Ectodermal cell (in vitro differentiated cells): ENCODE data around the gene FTO.

Experiments
- H3K27ac ChIP-seq: 2 replicates; pipeline ENCODE4 v1.7.0; 2013; ENCODE audit warnings: mild to moderate bottlenecking, low read depth, low read length; ENCODE audit not compliant: insufficient read depth, poor library complexity, severe bottlenecking
- H3K27me3 ChIP-seq: 2 replicates; pipeline ENCODE4 v1.7.0; 2013; ENCODE audit warnings: mild to moderate bottlenecking, low read length; ENCODE audit not compliant: insufficient read depth, control insufficient read depth, poor library complexity, severe bottlenecking
- H3K36me3 ChIP-seq: one replicate; pipeline ENCODE4 v1.7.0; 2013; ENCODE audit warnings: low read length; ENCODE audit not compliant: control insufficient read depth, insufficient read depth
- H3K4me1 ChIP-seq: one replicate; pipeline ENCODE4 v1.7.0; 2013; ENCODE audit warnings: low read length; ENCODE audit not compliant: control insufficient read depth, insufficient read depth
- H3K4me3 ChIP-seq: 2 replicates; pipeline ENCODE4 v1.7.0; 2013; ENCODE audit warnings: low read depth, low read length, control low read depth; ENCODE audit not compliant: insufficient read depth
- H3K9me3 ChIP-seq: 2 replicates; pipeline ENCODE4 v1.7.0; 2013; ENCODE audit warnings: mild to moderate bottlenecking, low read length, moderate library complexity; ENCODE audit not compliant: control insufficient read depth
- WGBS, 2 experiments: methylation state at CpG; one replicate each; pipeline ENCODE4 v1.1.7; 2013; ENCODE audit warnings: missing lambda C conversion rate in 2 of 2; 5-methylcytosine and 5-hydroxymethylcytosine counted together

The FTO gene

GRCh38 chr16:54169112-54169511 lies 465.2 kb downstream of the FTO start:
- H3K4me1 ChIP-seq, result peaks cover 22% of the 10 kb centered on the region
- H3K27me3 ChIP-seq, result no peaks in the 10 kb centered on the region
- no peak overlapping the region for H3K4me3 ChIP-seq
- H3K36me3 ChIP-seq, result no peaks in the 10 kb centered on the region
- H3K27ac ChIP-seq, result no peak overlapping the region
- H3K9me3 ChIP-seq, result no peaks in the 10 kb centered on the region
- 95 to 97% methylated on average over 5 of the region's 5 CpGs for WGBS, 2 experiments

- Histone ChIP-seq H3K27ac (no peak overlapping the region), H3K36me3 (no peaks in the 10 kb centered on the region), H3K9me3 (no peaks in the 10 kb centered on the region), H3K4me3 (no peak overlapping the region), H3K4me1 (peaks cover 23% of the 10 kb centered on the region), H3K27me3 (no peaks in the 10 kb centered on the region)
- 74 to 76% methylated on average over 22 of the region's 22 CpGs for WGBS, 2 experiments
Measured at GRCh38 chr16:54171626-54172537, 467.9 kb downstream of the FTO start.

- 71 to 73% methylated on average over 8 of the region's 8 CpGs for WGBS, 2 experiments
- no peaks in the 10 kb centered on the region for H3K27me3 ChIP-seq
- peaks cover 26% of the 10 kb centered on the region for H3K4me1 ChIP-seq
- no peak overlapping the region for H3K27ac ChIP-seq
- no peak overlapping the region for H3K4me3 ChIP-seq
- H3K36me3 ChIP-seq, result no peaks in the 10 kb centered on the region
- H3K9me3 ChIP-seq, result no peaks in the 10 kb centered on the region
Measured at GRCh38 chr16:54173490-54173889, 469.5 kb downstream of the FTO start.

GRCh38 chr16:54174201-54174600 lies 470.2 kb downstream of the FTO start:
- Histone ChIP-seq H3K9me3 (no peaks in the 10 kb centered on the region), H3K4me3 (no peak overlapping the region), H3K36me3 (no peaks in the 10 kb centered on the region), H3K27me3 (no peaks in the 10 kb centered on the region), H3K27ac (no peak overlapping the region), H3K4me1 (peaks cover 30% of the 10 kb centered on the region)
- WGBS, 2 experiments, result 48 to 54% methylated on average over 4 to 5 of the region's 5 CpGs

- H3K27me3 ChIP-seq, result no peaks in the 10 kb centered on the region
Measured at GRCh38 chr16:54174750-54175149, 470.8 kb downstream of the FTO start.

GRCh38 chr16:54175169-54175551 lies 471.2 kb downstream of the FTO start:
- Histone ChIP-seq H3K4me1 (peaks cover 30% of the 10 kb centered on the region), H3K27ac (no peak overlapping the region), H3K27me3 (no peaks in the 10 kb centered on the region), H3K4me3 (no peak overlapping the region), H3K9me3 (no peaks in the 10 kb centered on the region), H3K36me3 (no peaks in the 10 kb centered on the region)
- WGBS, 2 experiments, result 89 to 91% methylated on average over 9 of the region's 9 CpGs

More at GRCh38 chr16:54174750-54175149, 470.8 kb downstream of the FTO start:
- H3K27ac ChIP-seq, result no peak overlapping the region
- H3K36me3 ChIP-seq, result no peaks in the 10 kb centered on the region
- no peaks in the 10 kb centered on the region for H3K9me3 ChIP-seq
- no peak overlapping the region for H3K4me3 ChIP-seq
- peaks cover 30% of the 10 kb centered on the region for H3K4me1 ChIP-seq

GRCh38 chr16:54175552-54176375 lies 471.8 kb downstream of the FTO start:
- no peaks in the 10 kb centered on the region for H3K9me3 ChIP-seq
- H3K4me1 ChIP-seq, result peaks cover 30% of the 10 kb centered on the region
- H3K4me3 ChIP-seq, result no peak overlapping the region
- no peaks in the 10 kb centered on the region for H3K27me3 ChIP-seq
- no peaks in the 10 kb centered on the region for H3K36me3 ChIP-seq
- no peak overlapping the region for H3K27ac ChIP-seq
- 90 to 92% methylated on average over 19 of the region's 19 CpGs for WGBS, 2 experiments

- H3K4me1 ChIP-seq, result peaks cover 24% of the 10 kb centered on the region
- 55 to 63% methylated on average over 19 of the region's 19 CpGs for WGBS, 2 experiments
Measured at GRCh38 chr16:54176376-54176901, 472.5 kb downstream of the FTO start.

GRCh38 chr16:54177052-54177861 lies 473.3 kb downstream of the FTO start:
- WGBS, 2 experiments, result 96% methylated on average over 26 of the region's 26 CpGs
- no peaks in the 10 kb centered on the region for H3K36me3 ChIP-seq
- no peaks in the 10 kb centered on the region for H3K27me3 ChIP-seq
- peaks cover 19% of the 10 kb centered on the region for H3K4me1 ChIP-seq
- no peak overlapping the region for H3K4me3 ChIP-seq
- no peak overlapping the region for H3K27ac ChIP-seq
- H3K9me3 ChIP-seq, result no peaks in the 10 kb centered on the region

More at GRCh38 chr16:54176376-54176901, 472.5 kb downstream of the FTO start:
- H3K27me3 ChIP-seq, result no peaks in the 10 kb centered on the region
- no peaks in the 10 kb centered on the region for H3K9me3 ChIP-seq
- no peaks in the 10 kb centered on the region for H3K36me3 ChIP-seq
- no peak overlapping the region for H3K27ac ChIP-seq
- H3K4me3 ChIP-seq, result no peak overlapping the region
